Endodermal cell (in vitro differentiated cells): Measurements from ENCODE around the gene MACROD1. TPM values are rescaled to one million over a fixed set of nuclear protein-coding genes. Genes with fewer than 3 reads are reported as not detected.

Experiments
- DNase-seq: peaks from one replicate; pipeline ENCODE4 v3.0.0-alpha.2; 2017
- H3K27ac ChIP-seq: 2 replicates; pipeline ENCODE4 v1.5.1; 2013; ENCODE audit warnings: mild to moderate bottlenecking, low read depth, low read length, moderate library complexity
- H3K27me3 ChIP-seq: 2 replicates; pipeline ENCODE4 v1.6.1; 2013; ENCODE audit warnings: mild to moderate bottlenecking, low read length, moderate library complexity; ENCODE audit not compliant: insufficient read depth, control insufficient read depth, poor library complexity, severe bottlenecking
- H3K36me3 ChIP-seq: 2 replicates; pipeline ENCODE4 v1.7.0; 2013; ENCODE audit warnings: mild to moderate bottlenecking, low read length, moderate library complexity; ENCODE audit not compliant: control insufficient read depth, insufficient read depth
- H3K4me1 ChIP-seq: one replicate; pipeline ENCODE4 v1.7.0; 2013; ENCODE audit warnings: low read length; ENCODE audit not compliant: control insufficient read depth, insufficient read depth
- H3K4me3 ChIP-seq: 2 replicates; pipeline ENCODE4 v1.5.1; 2013; ENCODE audit warnings: mild to moderate bottlenecking, low read length, moderate library complexity
- H3K9ac ChIP-seq: 2 replicates; pipeline ENCODE4 v1.6.1; 2013; ENCODE audit warnings: mild to moderate bottlenecking, low read length, moderate library complexity; ENCODE audit not compliant: poor library complexity, severe bottlenecking; ENCODE audit errors: extremely low read depth
- H3K9me3 ChIP-seq: 2 replicates; pipeline ENCODE4 v1.6.1; 2013; ENCODE audit warnings: mild to moderate bottlenecking, low read length, moderate library complexity; ENCODE audit not compliant: control insufficient read depth
- H3K27ac Mint-ChIP-seq: 2 replicates; pipeline ENCODE4 v1.8.0; 2020; ENCODE audit warnings: mixed read lengths
- H3K27me3 Mint-ChIP-seq: 2 replicates; pipeline ENCODE4 v1.8.0; 2021; ENCODE audit warnings: mild to moderate bottlenecking, mixed read lengths; ENCODE audit not compliant: insufficient read depth
- H3K36me3 Mint-ChIP-seq: 2 replicates; pipeline ENCODE4 v1.8.0; 2020; ENCODE audit warnings: low read depth, mixed read lengths
- H3K4me1 Mint-ChIP-seq: 2 replicates; pipeline ENCODE4 v1.8.0; 2020; ENCODE audit warnings: mixed read lengths
- H3K4me3 Mint-ChIP-seq: 2 replicates; pipeline ENCODE4 v1.8.0; 2020; ENCODE audit warnings: mild to moderate bottlenecking, moderate library complexity, mixed read lengths
- H3K9me3 Mint-ChIP-seq: 2 replicates; pipeline ENCODE4 v1.8.0; 2020; ENCODE audit warnings: mild to moderate bottlenecking, mixed read lengths
- WGBS, 2 experiments: methylation state at CpG; one replicate each; pipeline versions ENCODE4 v1.1.5 to v1.1.7; 2013; ENCODE audit warnings: missing lambda C conversion rate in 2 of 2, mixed read lengths in 1 of 2; ENCODE audit not compliant: insufficient coverage in 1 of 2, insufficient read length in 1 of 2; 5-methylcytosine and 5-hydroxymethylcytosine counted together
- total RNA-seq, 2 donors: library from RNA; stranded (reverse); fragmentation: NEBNext Ultra II Directional in 1 of 2; extraction: Animal tissue kit (Norgen Biotek cat#: 25700) in 1 of 2; gene quantifications; 2 replicates in 1 of 2; 3 replicates in 1 of 2; pipeline ENCODE4 v1.2.1, GENCODE V29; 2021
- TF ChIP-seq, protein P1 (sequence below): fragments of 200-600 bp; sonication (generic); conservative IDR thresholded peaks from 2 replicates; pipeline ENCODE4 v1.5.0; 2021; ENCODE audit warnings: antibody characterized with exemption, mild to moderate bottlenecking

MACROD1 gene
- total RNA-seq, 2 donors from 2014 or later = 23.0 to 41.9 TPM

DNA sequence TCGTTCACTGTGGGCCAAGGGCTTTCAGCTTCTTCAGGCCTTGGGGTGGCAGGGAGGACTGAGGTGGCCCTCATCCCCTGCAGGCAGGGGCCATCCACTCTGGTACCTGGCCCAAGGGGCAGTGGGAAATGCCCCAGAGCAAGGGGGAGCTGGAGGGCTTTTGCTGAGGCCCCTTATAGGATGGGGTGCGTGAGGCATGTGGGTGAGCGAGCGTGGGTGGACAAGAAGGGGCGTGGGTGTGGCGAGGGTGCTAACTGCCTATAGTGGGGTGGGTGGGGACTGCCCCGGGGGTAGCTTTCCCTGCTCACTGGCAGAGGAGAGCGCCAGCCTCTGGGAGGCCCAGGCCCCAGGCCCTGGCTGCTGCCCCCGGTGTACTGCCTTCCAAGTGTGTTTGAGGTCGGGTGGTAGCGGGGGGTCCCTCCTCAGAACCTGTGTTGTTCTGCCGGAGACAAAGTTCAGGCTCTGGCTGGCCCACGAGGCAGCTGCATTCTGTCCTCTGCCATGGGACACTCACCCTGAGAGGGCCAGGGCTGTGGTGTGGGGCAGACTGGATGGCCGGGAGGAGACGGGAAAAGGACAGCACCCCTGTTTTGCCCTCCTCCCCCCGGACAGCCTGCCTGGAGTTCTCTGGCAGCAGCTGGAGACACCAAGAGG, 126.8 kb downstream of the MACROD1 start:
- H3K27ac Mint-ChIP-seq = no peak overlapping the region
- peaks cover 81% of the 10 kb centered on the region for H3K27me3 Mint-ChIP-seq
- Histone ChIP-seq H3K9me3 (no peaks in the 10 kb centered on the region), H3K36me3 (no peaks in the 10 kb centered on the region), H3K9ac (no peak overlapping the region), H3K27me3 (peaks cover 56% of the 10 kb centered on the region), H3K4me3 (no peak overlapping the region), H3K4me1 (no peaks in the 10 kb centered on the region), H3K27ac (no peak overlapping the region)
- TF ChIP-seq, protein P1, sequence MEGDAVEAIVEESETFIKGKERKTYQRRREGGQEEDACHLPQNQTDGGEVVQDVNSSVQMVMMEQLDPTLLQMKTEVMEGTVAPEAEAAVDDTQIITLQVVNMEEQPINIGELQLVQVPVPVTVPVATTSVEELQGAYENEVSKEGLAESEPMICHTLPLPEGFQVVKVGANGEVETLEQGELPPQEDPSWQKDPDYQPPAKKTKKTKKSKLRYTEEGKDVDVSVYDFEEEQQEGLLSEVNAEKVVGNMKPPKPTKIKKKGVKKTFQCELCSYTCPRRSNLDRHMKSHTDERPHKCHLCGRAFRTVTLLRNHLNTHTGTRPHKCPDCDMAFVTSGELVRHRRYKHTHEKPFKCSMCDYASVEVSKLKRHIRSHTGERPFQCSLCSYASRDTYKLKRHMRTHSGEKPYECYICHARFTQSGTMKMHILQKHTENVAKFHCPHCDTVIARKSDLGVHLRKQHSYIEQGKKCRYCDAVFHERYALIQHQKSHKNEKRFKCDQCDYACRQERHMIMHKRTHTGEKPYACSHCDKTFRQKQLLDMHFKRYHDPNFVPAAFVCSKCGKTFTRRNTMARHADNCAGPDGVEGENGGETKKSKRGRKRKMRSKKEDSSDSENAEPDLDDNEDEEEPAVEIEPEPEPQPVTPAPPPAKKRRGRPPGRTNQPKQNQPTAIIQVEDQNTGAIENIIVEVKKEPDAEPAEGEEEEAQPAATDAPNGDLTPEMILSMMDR = no peak
- no peaks in the 10 kb centered on the region for H3K36me3 Mint-ChIP-seq
- WGBS, 2 experiments = 85 to 89% methylated on average over 7 to 16 of the region's 16 CpGs
- no peak overlapping the region for H3K4me3 Mint-ChIP-seq
- no peak for DNase-seq
- H3K4me1 Mint-ChIP-seq = peaks cover 8% of the 10 kb centered on the region
- no peaks in the 10 kb centered on the region for H3K9me3 Mint-ChIP-seq

DNA sequence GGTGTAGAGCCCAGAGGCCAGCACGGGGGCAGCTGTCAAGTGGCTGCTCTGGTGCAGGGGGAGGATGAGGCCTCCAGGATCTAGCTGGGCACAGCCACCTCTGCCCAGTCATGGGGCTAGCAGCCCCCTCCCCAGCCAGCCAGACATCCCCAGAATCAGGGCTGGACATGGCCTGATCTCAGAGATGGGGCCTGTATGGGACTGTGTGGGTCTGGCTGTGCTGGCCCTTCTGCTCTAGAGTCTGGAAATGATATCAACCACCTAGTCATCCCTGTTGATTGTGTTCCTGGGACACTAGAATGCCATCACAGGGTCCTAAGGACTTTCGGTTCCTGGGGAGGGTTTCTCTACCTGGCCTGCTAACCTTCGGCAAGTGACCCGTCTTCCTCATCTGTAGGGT, 127.4 kb downstream of the MACROD1 start:
- Histone ChIP-seq H3K9me3 (no peaks in the 10 kb centered on the region), H3K27me3 (peaks cover 61% of the 10 kb centered on the region), H3K27ac (no peak overlapping the region), H3K9ac (no peak overlapping the region), H3K4me1 (no peaks in the 10 kb centered on the region), H3K36me3 (no peaks in the 10 kb centered on the region), H3K4me3 (no peak overlapping the region)
- peaks cover 81% of the 10 kb centered on the region for H3K27me3 Mint-ChIP-seq
- H3K9me3 Mint-ChIP-seq = no peaks in the 10 kb centered on the region
- DNase-seq = no peak
- no peak overlapping the region for H3K4me3 Mint-ChIP-seq
- H3K36me3 Mint-ChIP-seq = no peaks in the 10 kb centered on the region
- 97 to 100% methylated on average over 1 to 4 of the region's 4 CpGs for WGBS, 2 experiments
- TF ChIP-seq, protein P1 = no peak
- H3K27ac Mint-ChIP-seq = no peak overlapping the region
- H3K4me1 Mint-ChIP-seq = peaks cover 8% of the 10 kb centered on the region

DNA sequence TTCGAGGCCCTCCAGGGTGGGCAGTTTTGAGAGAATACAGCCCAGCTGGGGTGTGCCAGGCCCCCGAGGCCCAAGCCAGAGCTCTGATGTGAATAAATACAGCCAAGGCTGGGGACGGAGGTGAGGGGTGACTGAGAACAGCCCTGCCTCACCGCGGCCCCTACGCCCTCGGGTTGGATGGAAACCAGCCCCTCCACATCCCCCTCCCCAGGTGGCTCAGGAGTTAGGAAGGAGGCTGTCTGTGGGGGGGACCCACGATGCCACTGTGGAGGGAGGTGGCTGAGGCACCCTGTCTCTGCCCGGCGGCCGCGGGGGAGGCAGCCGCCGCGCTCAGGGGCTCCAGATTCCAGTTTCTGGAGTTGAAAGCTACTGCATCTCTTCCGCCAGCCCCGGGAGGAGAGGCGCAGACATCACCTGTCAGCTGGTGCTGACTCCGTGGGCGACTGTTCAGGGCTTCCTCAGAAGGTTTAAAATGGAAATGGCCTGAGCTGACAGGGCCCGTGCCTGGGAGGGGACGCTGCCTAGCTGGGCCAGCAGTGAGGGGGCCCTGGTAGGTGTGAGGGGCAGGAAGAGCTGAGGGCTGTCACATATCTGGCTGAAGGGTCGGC, 128.8 kb downstream of the MACROD1 start:
- Histone ChIP-seq H3K4me3 (no peak overlapping the region), H3K4me1 (no peaks in the 10 kb centered on the region), H3K9me3 (no peaks in the 10 kb centered on the region), H3K27me3 (peaks cover 75% of the 10 kb centered on the region), H3K36me3 (no peaks in the 10 kb centered on the region), H3K27ac (no peak overlapping the region), H3K9ac (no peak overlapping the region)
- Mint-ChIP-seq H3K4me1 (peaks cover 8% of the 10 kb centered on the region), H3K4me3 (peak overlapping the region; percentile 19), H3K9me3 (no peaks in the 10 kb centered on the region), H3K27me3 (peaks cover 86% of the 10 kb centered on the region), H3K36me3 (no peaks in the 10 kb centered on the region), H3K27ac (no peak overlapping the region)
- DNase-seq = no peak
- TF ChIP-seq, protein P1 = no peak
- 31 to 37% methylated on average over 15 to 18 of the region's 23 CpGs for WGBS, 2 experiments
